GM12872 (cell line): ENCODE measurements around the gene PANX2.

Source experiments
- CTCF ChIP-seq: IDR thresholded peaks from 3 replicates; pipeline ENCODE4 v1.5.1; 2011; ENCODE audit warnings: low read depth, mild to moderate bottlenecking, low read length, moderate library complexity; ENCODE audit not compliant: insufficient read depth

PANX2 gene

GRCh38 chr22:50190941-50191741 lies 20.6 kb downstream of the PANX2 start:
- TF ChIP-seq CTCF, result no peak

- TF ChIP-seq CTCF, result no peak
Observed at GRCh38 chr22:50192436-50193204, 22.1 kb downstream of the PANX2 start.

- TF ChIP-seq CTCF, result no peak
Observed at GRCh38 chr22:50193621-50194020, 23.1 kb downstream of the PANX2 start.

- TF ChIP-seq CTCF, result no peak
Observed at GRCh38 chr22:50194037-50194805, 23.7 kb downstream of the PANX2 start.

- no peak for TF ChIP-seq CTCF
Observed at GRCh38 chr22:50196256-50196655, 25.7 kb downstream of the PANX2 start.

GRCh38 chr22:50197000-50197800 lies 26.7 kb downstream of the PANX2 start:
- no peak for TF ChIP-seq CTCF
